ENCODE results near the gene RUFY2. TPM values are rescaled to one million over a fixed set of nuclear protein-coding genes. Genes with fewer than 3 reads are reported as not detected.

Gene RUFY2
- total RNA-seq, 1 donor from 2014 or later: 6.7 TPM

DNA sequence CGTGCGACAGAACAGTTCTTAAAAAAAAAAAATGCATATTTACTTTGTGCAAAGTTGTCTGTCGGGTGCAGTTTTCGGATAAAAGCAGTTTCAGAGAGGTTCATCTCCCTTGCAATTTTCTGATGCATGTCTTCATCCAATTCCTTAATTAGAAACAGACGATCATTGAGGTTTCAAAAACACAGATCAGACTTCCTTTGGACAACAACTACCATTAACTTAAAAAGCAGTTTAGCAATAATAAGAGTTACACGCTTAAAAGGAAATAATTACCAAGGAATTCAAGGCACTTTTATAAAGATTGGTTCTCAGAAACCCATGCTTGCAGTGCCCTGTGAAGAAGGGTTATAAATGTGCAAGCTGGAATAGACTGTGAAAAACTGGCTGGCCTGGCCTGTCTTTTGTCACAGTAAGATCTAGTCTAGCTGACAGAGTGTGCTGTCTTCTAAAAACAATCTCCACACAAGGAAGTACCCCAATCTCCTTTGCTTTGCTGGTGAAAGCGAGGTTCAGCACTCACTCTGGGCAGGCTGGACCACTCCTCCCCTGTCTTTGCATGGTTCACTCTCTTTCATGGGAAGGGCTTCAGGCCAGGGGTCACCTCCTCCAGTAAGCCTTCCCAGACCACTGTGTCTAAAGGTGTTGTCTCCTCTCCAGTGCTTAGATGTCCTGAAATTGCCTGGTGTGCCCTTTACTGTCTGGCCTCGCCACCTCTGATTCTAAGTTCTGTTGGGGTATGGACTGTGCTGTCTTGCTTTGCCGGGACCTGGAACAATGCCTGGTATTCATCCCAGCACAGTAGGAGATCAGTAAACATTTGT lies 110.0 kb downstream of the RUFY2 start:
- intact Hi-C loops (cut with DNase I): no loop called here
- no peak for ATAC-seq
- no peak for DNase-seq (ENCODE audit: missing footprints)

Other genes starting within 250 kb of the RUFY2 start
- not detected for gene ATOH7, start 175.2 kb downstream of the RUFY2 start, total RNA-seq
- 123 TPM for gene HNRNPH3, start 75.2 kb downstream of the RUFY2 start, total RNA-seq
- gene PBLD, start 74.3 kb downstream of the RUFY2 start, total RNA-seq: 2.9 TPM
- 1.5 TPM for gene DNA2, start 64.7 kb upstream of the RUFY2 start, total RNA-seq
- 14.8 TPM for gene SLC25A16, start 120.2 kb upstream of the RUFY2 start, total RNA-seq
- 3.1 TPM for gene TET1, start 153.1 kb upstream of the RUFY2 start, total RNA-seq

Data from Right ventricle myocardium inferior (tissue), 1 donor.